Stimulated activated CD8-positive, alpha-beta memory T cell treated with anti-CD3 and anti-CD28 coated beads, Interleukin-15, amount 100 ng/mL, for 4 hours (primary cell): ENCODE measurements around the gene OR5A2.
"Not testable (repeated sequence)": the region's sequence is repeated elsewhere in the genome, so short reads cannot be mapped to it uniquely, and the experiment has no call there.

ENCODE experiments used
- DNase-seq, 2 donors: peaks; one replicate each; pipeline ENCODE4 v3.0.0-alpha.2; 2020; ENCODE audit warnings: low read depth in 2 of 2

OR5A2 gene

GRCh38 chr11:59426361-59427067, at the start of gene OR5A2:
TSS of gene OR5A2 (minus strand) at chr11:59426413. CDS start at chr11:59422953, 3,460 bp downstream.
- DNase-seq, result no peak

DNA sequence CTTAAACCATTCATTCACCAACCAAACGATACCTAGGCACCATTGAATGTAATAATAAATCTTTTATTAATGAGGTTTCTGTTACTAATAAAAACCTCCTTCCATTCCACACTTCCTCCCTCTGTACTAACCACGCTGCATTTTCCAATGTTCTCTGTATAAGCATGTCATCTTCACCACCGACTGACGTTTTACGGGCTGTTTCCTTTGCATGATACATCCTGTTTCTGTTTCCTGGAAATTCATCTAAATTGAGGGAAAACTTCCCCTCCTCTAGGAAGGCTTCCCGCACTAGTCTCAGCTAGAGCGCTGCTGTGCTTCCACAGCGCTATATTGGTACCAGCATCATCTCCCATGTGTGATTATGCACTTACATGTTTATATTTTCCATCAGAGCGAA, 49.0 kb upstream of the OR5A2 start:
- DNase-seq, result no peak

GRCh38 chr11:59473015-59473414, 46.8 kb upstream of the OR5A2 start, which contains the start of gene OR4D10:
TSS of gene OR4D10 (plus strand) at chr11:59473315. CDS start at chr11:59477430, 4,115 bp downstream.
- no peak for DNase-seq

GRCh38 chr11:59463190-59463641, 37.0 kb upstream of the OR5A2 start:
- DNase-seq, result no peak

DNA sequence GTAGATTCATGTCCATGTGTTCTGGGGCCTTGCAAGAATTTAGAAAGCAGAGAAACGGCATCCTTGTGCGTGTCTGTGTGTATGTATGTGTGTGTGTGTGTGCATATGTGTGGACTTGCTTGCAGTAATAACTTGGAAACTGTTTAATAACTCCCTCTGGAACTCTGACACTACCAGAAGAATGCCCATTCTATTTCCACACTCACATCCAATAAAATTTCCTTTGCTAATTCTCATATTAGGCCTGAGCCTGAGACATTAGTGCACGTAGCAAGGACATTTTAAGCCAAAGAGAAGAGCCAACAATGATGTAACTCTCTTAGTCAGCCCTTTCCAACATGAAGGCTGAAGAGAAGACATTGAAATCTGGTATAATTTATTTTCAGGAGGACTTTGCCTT, 33.7 kb upstream of the OR5A2 start:
- no peak for DNase-seq

- DNase-seq, result no peak
These were observed 30.4 kb upstream of the OR5A2 start, which contains the start of gene OR4D6 for GRCh38 chr11:59456661-59457060. TSS of gene OR4D6 (plus strand) at chr11:59456961. CDS start at chr11:59456961, 0 bp downstream.

- DNase-seq, result no peak
These were observed 22.3 kb upstream of the OR5A2 start for GRCh38 chr11:59448484-59448883.

DNA sequence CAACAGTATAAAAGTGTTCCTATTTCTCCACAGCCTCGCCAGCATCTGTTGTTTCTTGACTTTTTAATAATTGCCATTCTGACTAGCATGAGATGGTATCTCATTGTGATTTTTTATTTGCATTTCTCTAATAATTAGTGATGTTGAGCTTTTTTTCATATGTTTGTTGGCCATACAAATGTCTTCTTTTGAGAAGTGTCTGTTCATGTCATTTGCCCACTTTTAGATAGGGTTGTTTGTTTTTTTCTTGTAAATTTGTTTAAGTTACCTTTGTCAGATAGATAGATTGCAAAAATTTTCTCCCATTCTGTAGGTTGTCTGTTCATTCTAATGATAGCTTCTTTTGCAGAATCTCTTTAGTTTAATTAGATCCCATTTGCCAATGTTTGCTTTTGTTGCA, 19.4 kb upstream of the OR5A2 start:
- DNase-seq, result not testable (repeated sequence)

DNA sequence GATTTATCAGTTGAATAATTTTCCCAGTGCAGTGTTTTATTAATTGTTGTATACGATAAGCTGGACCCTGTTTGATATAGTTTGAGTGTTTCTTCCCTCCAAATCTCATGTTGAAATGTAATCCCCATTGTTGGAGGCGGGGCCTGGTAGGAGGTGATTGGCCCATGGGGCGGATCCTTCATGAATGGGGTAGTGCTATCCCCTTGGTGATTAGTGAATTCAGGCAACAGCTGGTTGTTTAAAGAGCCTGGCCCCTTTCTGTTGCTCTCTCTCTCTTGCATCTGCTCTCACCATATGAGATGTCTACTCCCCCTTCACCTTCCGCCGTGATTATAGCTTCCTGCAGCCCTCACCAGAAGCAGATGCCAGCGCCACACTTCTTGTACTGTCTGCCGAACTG, 11.6 kb upstream of the OR5A2 start:
- no peak for DNase-seq

- no peak for DNase-seq
These were observed 10.0 kb upstream of the OR5A2 start, which contains the start of gene OR5A1 for GRCh38 chr11:59436169-59436568. TSS of gene OR5A1 (plus strand) at chr11:59436469. CDS start at chr11:59443169, 6,700 bp downstream.

DNA sequence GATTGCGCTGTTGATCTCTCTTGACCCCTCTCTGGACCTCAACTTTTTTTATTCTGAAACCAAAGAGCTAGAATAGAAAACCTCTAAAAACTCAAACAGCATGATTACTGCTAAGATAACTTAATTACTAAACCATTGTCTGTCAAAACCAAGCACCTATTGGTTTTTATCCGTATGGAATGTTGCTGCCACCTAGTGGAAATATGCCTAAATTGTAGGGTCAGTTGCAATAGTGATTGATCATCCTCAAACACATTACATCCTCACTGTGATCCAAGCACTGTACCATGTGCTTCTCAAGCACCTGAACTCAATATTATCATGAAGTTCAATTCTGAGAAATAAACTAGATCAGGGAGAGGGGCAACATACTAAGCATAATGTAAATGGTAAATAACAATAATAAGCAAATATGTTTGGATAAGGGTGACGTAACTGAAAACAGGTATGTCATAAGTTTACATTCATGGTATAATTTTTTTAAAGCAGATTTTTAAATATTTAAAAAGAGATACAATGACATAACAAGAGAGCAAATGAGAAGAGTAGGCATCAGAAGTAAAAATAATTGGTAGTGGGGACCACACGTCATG, 3.8 kb upstream of the OR5A2 start:
- DNase-seq, result peak in 1 of 2 donors; percentile 3

- DNase-seq, result no peak
These were observed 812 bp upstream of the OR5A2 start for GRCh38 chr11:59427068-59427382.

DNA sequence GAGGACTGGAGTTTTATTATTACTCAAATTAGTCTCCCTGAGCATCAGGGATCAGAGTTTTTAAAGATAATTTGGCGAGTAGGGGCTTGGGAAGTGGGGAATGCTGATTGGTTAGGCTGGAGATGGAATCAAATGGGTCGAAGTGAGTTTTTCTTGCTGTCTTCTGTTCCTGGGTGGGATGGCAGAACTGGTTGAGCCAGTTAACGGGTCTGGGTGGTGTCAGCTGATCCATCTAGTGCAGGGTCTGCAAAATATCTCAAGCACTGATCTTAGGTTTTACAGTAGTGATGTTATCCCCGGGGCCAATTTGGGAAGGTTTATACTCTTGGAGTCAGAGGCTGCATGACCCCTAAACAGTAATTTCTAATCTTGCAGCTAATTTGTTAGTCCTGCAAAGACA, 1.1 kb downstream of the OR5A2 start:
- no peak for DNase-seq

DNA sequence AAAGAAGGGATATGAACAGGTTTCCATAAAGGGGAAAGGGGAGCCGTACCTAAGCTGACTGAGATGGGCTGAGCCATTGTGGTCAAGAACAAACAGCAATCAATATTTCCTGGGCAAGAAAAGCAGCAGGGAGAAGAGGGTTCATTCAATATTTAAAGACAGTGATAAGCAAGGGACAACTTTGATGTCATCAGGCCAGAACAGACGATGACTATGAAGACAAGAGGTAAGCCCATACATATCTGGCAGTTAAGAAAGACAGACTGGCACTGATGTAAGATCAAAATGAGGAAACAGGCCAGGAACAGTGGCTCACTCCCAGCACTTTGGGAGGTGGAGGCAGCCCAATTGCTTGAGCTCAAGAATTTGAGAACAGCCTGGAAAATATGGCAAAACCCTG, 2.4 kb downstream of the OR5A2 start:
- DNase-seq, result no peak

DNA sequence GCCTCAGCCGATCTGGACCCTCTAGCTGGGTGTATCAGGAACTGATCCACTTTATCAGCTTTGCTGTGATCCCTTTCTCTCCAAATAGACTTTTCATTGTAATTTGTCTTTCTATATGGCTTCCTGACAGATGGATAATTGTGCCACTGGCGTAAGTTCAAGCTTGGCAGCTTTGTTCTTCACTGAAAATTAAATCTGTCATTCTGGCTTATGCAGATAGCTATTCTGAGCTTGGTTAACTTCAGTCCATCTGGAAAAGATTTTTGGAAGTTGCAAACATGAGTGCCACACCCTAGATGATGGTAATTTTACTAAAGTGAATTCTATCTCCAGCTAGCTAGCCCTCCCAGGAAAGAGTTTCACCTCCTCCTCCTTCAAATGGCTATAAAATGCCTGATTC, 8.1 kb downstream of the OR5A2 start:
- DNase-seq, result no peak

DNA sequence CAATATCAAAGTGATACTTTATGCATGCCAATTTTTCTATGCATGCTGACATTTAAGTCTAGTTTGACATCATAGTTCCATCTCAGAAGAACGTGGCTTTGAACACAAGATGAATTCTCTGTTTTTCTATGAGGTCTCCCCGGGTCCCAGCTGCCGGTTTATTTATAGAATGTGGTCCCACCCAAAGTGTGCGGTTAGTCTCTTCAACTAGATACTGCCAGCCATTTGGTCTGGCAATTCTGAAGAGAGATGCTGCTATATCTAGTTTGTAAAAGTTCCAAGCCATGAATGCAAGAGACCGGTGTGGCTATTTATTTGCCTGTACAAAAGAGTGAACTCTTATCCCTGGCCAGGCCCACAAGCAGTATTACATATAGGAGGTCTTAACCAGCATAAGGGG, 9.2 kb downstream of the OR5A2 start:
- no peak for DNase-seq

DNA sequence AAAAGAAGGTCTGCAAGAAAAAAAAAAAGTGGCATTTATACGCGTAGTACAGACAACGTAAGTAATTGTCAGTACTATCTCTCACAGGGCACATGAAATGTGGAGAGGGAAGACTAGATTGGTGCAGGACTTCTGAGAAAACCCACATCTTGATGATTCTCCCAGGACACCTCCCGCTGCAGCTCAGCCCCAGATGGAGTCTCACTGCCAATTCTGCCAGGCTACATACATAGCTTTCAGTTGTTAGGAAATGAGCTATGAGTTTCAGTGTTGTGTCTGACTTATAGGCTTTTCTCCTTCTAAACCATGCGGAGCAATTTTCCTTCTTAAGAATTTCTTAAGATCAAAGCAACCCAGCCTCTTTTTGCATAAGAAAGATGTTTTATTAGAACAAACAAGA, 9.6 kb downstream of the OR5A2 start:
- DNase-seq, result no peak

DNA sequence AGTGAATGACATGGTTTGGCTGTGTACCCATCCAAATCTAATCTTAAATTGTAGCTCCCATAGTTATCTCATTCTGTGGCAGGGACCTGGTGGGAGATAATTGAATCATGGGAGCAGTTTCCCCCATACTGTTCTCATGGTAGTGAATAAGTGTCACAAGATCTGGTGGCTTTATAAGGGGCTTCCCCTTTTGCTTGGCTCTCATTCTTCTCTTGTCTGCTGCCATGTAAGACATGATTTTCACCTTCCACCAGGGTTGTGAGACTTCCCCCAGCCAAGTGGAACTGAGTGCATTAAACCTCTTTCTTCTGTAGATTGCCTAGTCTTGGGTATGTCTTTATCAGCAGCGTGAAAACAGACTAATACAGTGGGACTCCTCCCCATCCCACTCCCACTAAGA, 11.1 kb downstream of the OR5A2 start:
- no peak for DNase-seq

GRCh38 chr11:59413646-59414045, 12.6 kb downstream of the OR5A2 start:
- no peak for DNase-seq

DNA sequence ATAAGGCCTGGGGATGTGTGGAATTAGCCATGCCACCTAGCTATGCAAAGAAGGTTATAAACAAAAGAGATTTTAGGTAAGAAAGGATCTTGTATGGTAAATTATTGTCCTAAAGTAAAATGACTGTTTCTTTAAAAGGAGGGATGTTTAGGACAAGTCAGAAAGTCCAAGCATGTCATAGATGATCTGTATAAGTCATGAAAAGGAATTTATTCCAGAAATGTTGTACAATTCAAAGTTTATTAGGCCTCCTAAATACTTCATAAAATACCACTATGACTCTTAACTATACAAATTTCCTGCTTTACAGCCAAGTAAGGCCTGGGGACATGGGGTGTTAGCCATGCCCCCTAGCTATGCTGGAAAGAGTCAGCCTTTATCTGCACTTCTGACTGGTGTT, 22.7 kb downstream of the OR5A2 start:
- no peak for DNase-seq

DNA sequence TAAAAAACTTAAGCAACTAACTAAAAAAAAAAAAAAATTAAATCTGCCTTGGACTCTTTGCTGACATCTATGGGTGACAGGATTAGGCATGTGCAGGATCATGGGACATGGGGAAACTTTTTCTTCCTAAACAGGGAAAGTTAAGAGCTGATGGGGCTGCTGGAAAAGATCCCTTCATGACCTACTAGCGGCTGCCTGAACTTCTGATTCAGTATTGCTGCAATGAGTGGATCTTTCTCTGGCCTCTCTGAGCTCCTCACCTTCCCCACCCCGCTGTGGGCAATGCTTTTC, 25.0 kb downstream of the OR5A2 start:
- DNase-seq, result no peak

- no peak for DNase-seq
These were observed 25.6 kb downstream of the OR5A2 start for GRCh38 chr11:59400461-59401261.

- no peak for DNase-seq
These were observed 32.0 kb downstream of the OR5A2 start for GRCh38 chr11:59394186-59394585.
